Measurements from ENCODE around the gene NF1. TPM values are rescaled to one million over a fixed set of nuclear protein-coding genes. Genes with fewer than 3 reads are reported as not detected.

Gene NF1
- total and polyA plus RNA-seq, 2 of the 13 experiments (the other 11 are each of a cell fraction or from before 2014, with no cell fraction given), result 21.5 to 26.5 TPM

DNA sequence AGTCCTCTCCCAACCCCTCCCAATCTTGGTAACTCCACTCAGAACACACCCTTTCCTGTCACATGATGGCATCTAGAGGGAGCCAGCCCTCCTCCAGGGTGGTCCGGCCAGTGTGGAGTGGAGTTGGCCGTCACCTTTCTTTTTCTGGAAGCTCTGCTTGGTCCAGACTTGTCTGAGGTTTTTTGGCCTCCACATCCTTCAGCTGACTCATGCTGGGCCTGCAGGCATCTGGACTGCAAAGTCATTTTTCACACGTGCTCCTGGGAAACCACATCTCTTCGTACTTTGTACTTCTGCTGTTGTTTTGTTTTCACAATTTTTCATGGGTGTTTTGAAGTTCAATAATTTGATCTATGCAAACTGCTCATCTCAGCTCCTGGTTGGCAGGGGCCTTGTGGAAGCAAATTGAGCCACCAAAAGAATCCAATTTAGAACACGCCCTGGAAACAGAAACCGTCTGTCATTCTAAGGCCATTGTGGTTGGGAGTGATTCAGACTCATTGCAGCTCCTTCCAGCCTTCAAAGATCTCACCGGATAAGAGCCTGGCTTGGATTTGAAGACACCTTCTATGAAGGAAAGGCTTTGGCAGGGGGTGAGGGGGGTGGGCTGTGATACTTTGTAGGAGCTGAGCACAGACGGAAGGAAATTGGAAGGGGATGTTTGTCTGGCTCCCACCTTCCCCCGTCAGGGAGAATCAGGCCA, 42.4 kb upstream of the NF1 start (continued):
- TF ChIP-seq ATF7 (IDR thresholded peaks at IDR 0.05) (no peak), ATF7 (CRISPR knock-in tag; IDR thresholded peaks at IDR 0.05) (no peak), HOXA9 (CRISPR knock-in tag; IDR thresholded peaks at IDR 0.05; ENCODE audit: borderline replicate concordance) (no peak), SYNCRIP (IDR thresholded peaks at IDR 0.05; ENCODE audit: insufficient read depth, low read depth, low read length) (no peak), KAT8 (CRISPR knock-in tag; IDR thresholded peaks at IDR 0.05) (no peak), ZBTB38 (CRISPR knock-in tag; IDR thresholded peaks at IDR 0.05) (no peak), GATAD2A (CRISPR knock-in tag; IDR thresholded peaks at IDR 0.05) (no peak), JARID2 (CRISPR knock-in tag; IDR thresholded peaks at IDR 0.05; ENCODE audit: insufficient replicate concordance) (no peak), ZNF253 (CRISPR knock-in tag; IDR thresholded peaks at IDR 0.05; ENCODE audit: borderline replicate concordance) (no peak), ZBTB42 (CRISPR knock-in tag; IDR thresholded peaks at IDR 0.05) (no peak), NCOA2 (CRISPR knock-in tag; IDR thresholded peaks at IDR 0.05) (no peak), CEBPG (CRISPR knock-in tag; IDR thresholded peaks at IDR 0.05) (no peak), ZNF724P (CRISPR knock-in tag; IDR thresholded peaks at IDR 0.05; ENCODE audit: borderline replicate concordance) (no peak), ZFY (CRISPR knock-in tag; IDR thresholded peaks at IDR 0.05) (peak; percentile 29; the same call in 1 of the 2 replicates), RFX5 (IDR thresholded peaks at IDR 0.05; ENCODE audit: low read depth, low read length) (no peak), ZMYM2 (CRISPR knock-in tag; IDR thresholded peaks at IDR 0.05) (0 out of 2 replicates have a peak, but pooled peaks have one; percentile 22), ZNF747 (CRISPR knock-in tag; IDR thresholded peaks at IDR 0.05; ENCODE audit: borderline replicate concordance) (no peak)
- TF ChIP-seq, protein P1, sequence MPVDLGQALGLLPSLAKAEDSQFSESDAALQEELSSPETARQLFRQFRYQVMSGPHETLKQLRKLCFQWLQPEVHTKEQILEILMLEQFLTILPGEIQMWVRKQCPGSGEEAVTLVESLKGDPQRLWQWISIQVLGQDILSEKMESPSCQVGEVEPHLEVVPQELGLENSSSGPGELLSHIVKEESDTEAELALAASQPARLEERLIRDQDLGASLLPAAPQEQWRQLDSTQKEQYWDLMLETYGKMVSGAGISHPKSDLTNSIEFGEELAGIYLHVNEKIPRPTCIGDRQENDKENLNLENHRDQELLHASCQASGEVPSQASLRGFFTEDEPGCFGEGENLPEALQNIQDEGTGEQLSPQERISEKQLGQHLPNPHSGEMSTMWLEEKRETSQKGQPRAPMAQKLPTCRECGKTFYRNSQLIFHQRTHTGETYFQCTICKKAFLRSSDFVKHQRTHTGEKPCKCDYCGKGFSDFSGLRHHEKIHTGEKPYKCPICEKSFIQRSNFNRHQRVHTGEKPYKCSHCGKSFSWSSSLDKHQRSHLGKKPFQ (CRISPR knock-in tag; IDR thresholded peaks at IDR 0.05; ENCODE audit: insufficient replicate concordance), result no peak
- TF ChIP-seq, protein P2, sequence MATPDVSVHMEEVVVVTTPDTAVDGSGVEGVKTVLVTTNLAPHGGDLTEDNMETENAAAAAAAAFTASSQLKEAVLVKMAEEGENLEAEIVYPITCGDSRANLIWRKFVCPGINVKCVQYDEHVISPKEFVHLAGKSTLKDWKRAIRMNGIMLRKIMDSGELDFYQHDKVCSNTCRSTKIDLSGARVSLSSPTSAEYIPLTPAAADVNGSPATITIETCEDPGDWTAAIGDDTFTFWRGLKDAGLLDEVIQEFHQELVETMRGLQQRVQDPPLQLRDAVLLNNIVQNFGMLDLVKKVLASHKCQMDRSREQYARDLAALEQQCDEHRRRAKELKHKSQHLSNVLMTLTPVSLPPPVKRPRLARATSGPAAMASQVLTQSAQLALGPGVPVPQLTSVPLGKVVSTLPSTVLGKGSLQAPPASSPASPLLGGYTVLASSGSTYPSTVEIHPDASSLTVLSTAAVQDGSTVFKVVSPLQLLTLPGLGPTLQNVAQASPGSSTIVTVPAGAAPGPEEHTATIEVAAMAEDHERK (CRISPR knock-in tag; IDR thresholded peaks at IDR 0.05; ENCODE audit: low read depth), result no peak
- TF ChIP-seq, protein P3, sequence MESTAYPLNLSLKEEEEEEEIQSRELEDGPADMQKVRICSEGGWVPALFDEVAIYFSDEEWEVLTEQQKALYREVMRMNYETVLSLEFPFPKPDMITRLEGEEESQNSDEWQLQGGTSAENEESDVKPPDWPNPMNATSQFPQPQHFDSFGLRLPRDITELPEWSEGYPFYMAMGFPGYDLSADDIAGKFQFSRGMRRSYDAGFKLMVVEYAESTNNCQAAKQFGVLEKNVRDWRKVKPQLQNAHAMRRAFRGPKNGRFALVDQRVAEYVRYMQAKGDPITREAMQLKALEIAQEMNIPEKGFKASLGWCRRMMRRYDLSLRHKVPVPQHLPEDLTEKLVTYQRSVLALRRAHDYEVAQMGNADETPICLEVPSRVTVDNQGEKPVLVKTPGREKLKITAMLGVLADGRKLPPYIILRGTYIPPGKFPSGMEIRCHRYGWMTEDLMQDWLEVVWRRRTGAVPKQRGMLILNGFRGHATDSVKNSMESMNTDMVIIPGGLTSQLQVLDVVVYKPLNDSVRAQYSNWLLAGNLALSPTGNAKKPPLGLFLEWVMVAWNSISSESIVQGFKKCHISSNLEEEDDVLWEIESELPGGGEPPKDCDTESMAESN (CRISPR knock-in tag; conservative IDR thresholded peaks at IDR 0.05), result no peak
- TF ChIP-seq, protein P4, sequence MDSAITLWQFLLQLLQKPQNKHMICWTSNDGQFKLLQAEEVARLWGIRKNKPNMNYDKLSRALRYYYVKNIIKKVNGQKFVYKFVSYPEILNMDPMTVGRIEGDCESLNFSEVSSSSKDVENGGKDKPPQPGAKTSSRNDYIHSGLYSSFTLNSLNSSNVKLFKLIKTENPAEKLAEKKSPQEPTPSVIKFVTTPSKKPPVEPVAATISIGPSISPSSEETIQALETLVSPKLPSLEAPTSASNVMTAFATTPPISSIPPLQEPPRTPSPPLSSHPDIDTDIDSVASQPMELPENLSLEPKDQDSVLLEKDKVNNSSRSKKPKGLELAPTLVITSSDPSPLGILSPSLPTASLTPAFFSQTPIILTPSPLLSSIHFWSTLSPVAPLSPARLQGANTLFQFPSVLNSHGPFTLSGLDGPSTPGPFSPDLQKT (CRISPR knock-in tag; IDR thresholded peaks at IDR 0.05; ENCODE audit: borderline replicate concordance), result no peak
- TF ChIP-seq, protein P5, sequence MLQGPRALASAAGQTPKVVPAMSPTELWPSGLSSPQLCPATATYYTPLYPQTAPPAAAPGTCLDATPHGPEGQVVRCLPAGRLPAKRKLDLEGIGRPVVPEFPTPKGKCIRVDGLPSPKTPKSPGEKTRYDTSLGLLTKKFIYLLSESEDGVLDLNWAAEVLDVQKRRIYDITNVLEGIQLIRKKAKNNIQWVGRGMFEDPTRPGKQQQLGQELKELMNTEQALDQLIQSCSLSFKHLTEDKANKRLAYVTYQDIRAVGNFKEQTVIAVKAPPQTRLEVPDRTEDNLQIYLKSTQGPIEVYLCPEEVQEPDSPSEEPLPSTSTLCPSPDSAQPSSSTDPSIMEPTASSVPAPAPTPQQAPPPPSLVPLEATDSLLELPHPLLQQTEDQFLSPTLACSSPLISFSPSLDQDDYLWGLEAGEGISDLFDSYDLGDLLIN (CRISPR knock-in tag; IDR thresholded peaks at IDR 0.05; ENCODE audit: borderline replicate concordance), result no peak
